NCI-H1048 (cell line): ENCODE data around the gene CHTF18.

Experiments used
- DNase-seq: peaks from one replicate; lab custom pipeline; 2025; lab: John Stamatoyannopoulos, UW

The CHTF18 gene

DNA sequence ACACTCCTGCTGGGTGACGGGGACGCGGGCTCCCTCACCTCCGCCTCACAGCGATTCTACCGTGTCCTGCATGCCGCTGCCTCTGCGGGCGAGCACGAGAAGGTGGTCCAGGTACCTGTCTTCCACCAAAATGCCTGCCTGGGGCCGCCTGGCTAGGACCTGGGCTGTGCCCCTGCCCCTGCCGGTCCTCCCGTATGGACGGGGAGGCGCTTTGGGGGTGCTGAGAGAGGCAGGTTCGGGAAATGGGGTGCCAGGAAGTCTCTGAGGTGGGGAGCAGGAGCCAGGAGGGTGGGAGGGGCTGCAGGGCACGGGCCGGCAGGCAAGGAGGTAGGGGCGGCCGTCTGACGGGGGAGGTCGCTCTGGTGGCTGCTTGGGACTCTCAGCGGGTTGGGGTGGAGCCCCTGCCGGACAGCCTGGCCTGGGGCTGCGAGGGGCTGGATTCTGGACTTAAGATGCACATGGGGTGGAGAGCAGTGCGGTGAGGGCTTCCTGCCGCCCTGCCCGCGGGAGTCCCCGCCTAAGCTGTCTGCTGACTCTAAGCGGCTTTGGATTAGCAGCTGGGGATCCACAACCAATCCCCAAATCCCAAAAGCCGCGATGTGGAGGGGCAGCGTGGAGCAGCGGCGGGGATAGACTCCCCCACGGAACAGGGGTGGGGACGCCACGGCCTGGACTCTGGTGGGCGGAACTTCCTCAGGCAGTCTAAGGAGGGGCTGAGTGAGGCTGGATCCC, 5.8 kb downstream of the CHTF18 start:
- no peak for DNase-seq

DNA sequence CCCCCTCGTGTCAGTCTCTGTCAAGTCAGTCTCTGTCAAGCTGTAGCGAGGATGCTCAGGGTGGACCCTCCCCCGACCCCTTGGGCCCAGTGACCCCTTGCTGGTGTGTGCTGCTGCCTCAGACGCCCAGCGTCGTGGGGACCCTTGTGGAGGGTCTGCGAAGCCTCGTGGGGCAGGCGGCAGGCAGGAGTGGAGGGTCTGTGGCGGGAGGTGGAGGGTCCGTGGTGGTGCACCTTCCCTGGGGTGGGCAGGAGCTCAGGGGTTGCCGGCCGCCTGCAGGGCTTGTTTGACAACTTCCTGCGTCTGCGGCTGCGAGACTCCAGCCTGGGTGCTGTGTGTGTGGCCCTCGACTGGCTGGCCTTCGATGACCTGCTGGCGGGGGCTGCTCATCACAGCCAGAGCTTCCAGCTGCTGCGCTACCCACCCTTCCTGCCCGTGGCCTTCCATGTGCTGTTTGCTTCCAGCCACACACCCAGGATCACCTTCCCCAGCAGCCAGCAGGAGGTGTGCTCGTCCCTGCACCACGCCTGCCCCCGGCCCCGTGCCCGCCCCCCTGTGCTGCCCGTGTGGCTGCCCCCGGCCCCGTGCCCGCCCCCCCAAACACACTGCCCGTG, 6.5 kb downstream of the CHTF18 start:
- DNase-seq, result no peak

DNA sequence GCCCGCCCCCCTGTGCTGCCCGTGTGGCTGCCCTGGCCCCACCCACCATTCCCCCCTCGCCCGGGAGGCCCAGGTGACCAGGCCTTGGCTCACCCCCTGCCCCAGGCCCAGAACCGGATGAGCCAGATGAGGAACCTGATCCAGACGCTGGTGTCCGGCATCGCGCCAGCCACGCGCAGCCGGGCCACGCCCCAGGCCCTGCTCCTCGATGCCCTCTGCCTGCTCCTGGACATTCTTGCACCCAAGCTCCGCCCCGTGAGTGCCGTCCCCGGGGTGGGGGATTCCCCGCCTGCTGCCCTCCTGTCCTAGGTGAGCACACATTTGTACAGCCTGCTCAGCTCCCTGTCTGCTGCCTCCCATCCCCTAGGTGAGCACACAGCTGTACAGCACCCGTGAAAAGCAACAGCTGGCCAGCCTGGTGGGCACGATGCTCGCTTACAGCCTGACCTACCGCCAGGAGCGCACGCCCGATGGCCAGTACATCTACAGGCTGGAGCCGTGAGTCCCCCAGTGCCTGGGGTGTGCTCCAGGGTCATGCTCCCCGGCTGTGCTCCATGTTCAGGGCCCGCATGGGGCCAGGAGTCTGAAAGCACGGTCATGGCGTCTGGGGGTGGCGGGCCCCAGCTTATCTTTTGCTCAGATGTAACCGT, 7.3 kb downstream of the CHTF18 start:
- no peak for DNase-seq

DNA sequence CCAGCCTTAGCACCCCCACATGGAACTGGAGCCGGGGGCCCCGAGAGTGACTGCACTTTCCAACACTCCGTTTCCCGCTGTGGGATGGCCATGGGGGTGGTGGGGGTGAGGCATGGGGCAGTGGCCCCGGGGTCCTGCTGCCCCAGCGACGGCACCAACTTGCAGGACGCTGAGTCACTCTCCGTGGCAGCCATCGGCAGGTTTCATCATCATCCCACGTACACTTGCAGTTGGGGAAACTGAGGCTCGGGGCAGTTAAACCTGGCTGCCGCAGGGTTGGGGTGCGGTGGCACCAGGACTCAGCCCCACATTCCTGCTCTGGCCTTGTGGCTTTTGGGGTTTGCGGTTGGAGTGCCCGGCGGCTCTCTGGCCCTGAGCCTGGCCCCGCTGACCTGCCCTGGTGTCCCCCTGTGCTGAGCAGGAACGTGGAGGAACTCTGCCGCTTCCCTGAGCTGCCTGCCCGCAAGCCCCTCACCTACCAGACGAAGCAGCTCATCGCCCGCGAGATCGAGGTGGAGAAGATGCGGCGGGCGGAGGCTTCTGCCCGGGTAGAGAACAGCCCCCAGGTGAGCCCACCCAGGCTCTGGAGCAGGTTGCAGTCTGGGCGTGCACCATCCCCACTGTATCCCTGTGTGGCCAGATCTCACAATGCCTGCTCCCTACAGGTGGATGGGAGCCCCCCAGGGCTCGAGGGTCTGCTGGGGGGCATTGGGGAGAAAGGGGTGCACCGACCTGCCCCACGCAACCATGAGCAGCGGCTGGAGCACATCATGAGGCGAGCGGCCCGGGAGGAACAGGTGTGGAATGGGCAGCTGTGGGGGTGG, 8.1 kb downstream of the CHTF18 start:
- no peak for DNase-seq

DNA sequence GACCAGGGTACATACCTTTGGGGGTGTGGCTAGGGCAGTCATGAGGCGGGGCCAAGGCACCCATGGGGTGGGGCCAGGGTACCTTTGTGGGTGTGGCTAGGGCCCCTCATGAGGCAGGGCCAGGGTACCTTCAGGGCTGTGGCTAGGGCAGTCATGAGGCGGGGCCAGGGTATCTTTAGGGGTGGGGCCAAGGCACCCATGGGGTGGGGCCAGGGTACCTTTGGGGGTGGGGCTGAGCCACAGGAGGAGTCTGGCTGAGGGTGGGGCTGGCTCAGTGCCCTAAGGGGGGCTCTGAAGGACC, 8.7 kb downstream of the CHTF18 start:
- no peak for DNase-seq

DNA sequence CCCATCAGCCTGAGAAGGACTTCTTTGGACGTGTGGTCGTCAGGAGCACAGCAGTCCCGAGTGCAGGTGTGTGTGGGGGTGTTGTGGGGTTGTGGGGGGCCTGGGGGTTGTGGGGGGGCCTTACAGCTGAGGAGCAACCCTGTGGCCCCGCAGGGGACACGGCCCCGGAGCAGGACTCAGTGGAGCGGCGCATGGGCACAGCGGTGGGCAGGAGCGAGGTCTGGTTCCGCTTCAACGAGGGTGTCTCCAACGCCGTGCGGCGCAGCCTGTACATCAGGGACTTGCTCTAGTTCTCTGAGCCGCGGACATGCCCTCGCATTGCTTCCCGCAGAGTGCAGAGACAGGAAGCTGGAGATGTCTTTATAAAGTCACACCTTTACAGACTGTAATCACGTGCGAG, 9.3 kb downstream of the CHTF18 start:
- no peak for DNase-seq

DNA sequence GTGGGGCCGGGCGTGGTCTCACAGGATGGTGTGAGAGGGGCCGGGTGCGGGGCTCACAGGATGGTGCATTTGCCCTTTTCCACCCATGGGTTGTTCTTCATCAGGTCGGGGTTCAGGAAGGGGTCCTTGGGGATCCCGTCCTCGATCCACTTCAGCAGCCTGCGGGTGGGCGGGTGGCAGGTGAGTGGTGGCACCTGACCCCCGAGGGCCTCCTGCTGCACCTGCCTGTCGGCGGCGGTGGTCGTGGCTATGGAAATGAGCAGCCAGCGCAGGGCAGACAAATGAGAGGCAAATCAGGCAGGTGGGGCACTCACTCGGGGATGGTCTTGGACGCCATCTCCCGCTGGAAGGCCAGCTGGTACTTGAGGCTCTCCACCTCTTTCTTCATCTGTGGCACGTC, 10.2 kb downstream of the CHTF18 start:
- no peak for DNase-seq

DNA sequence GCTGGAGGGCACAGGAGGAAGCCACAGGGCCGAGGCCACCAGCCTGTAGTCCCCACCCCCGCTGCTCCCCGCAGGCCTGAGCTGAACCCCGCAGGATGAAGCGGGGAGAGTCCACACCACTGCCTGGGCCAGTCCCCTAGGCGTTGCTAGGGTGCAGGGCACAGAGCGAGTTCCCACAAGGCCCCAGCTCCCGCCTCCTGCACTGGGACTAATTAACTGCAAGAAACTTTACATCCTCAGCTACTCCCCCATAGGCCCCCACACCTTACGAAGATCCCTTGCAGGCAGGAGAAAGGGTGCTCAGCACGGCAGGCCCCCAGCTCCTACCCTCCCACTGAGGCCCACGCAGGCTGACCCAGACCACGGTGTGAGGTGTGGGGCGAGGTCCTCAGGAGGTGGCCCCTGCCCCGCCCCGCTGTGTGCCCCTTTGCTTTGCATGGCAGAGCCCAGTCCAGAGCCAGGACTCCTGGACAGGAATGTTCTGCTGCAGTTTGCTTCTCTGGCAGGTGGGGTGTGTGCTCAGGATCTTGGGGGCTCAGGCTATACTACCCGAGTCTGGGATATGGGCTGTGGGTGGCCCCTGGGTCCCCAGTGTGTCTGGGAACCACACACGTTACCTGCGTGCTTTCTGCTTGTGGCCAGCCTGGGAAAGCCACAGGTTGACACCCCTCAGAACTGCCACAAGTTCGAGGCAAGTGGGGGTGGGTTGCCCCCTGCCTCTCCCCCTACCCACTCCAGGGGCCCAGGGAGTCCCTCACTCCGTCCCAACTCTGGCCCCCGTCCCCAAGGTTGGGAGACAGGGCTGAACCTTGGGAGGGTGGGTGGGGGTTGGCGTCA, 10.9 kb downstream of the CHTF18 start:
- DNase-seq, result no peak

DNA sequence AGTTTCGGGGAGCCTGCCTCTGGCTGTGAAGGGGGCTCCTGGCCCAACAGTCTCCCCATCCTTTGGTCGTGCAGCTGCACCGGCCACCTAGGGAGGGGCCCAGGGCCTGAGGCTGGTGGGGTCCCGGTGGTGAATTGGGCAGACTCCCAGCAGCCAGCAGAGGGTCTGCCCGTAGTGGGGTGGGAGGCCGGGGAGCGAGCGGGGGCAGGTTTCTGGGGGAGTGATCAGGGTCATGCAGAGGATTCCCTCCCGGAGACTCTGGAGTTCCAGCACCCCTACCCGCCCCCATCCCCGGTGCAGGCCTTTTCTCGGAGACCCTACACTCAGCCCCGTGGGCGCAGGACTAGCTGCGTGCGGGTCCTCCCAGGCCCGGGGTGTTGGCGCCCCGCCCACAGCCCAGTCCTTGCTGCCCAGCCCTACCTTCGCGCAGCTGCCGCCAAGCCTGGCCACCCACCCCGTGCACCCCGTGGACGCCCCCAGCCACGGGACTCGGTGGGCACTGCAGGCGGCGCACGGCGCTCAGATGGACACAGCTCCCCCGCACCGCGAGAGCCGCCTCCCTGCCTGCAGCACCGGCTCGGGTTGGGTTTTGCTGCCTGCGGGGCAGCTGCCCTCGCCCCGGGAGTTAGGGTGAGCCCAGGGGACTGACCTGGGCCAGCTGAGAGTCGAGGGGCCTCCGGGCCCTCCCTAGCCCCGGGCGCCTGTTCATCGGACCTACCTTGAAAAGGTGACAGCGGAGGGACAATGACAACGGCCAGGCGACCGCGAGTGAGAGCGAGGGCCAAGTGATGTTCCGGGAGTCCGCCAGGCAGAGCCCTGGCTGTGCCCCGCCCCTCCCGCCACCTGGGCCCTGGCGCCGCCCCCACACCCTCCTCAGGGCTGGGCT, 11.8 kb downstream of the CHTF18 start, which contains the start of gene GNG13:
GNG13 (minus strand) TSS at position 787 of the 886 bp plus-strand sequence. CDS start 1,657 bp downstream, outside the sequence.
- no peak for DNase-seq

DNA sequence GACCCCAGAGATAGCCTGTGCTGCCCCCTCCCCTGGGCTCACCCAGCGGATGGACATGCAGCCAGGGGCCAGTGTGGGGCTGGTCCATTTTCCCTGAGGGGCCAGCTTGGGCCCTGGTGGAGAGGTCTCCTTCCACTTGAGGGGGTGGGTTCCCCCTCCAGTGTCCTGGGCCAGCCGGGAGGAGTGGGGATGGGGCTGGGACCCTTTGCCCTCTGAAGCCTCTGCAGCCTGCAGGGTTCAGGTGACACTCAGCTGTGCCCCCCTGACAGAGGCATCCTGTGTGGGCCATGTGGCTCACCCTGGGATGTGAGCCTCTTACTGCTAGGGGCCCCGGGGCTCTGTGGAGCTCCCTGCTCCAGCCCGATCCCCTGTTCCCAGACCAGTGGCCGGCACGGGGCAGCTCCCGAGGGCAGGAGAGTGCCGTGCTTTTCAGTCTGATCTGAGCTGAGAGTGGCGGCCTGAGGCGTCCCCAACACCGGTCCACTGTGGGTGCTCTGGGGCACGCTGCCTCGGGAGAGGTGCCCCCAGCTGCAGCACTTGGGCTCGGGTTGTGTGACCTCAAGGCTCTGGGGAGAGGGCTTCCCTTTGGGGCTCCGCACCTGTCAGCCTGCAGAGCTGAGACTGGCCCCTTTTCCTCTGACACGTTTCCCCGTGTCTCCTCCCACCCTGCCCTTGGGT, 12.6 kb downstream of the CHTF18 start:
- DNase-seq, result no peak

DNA sequence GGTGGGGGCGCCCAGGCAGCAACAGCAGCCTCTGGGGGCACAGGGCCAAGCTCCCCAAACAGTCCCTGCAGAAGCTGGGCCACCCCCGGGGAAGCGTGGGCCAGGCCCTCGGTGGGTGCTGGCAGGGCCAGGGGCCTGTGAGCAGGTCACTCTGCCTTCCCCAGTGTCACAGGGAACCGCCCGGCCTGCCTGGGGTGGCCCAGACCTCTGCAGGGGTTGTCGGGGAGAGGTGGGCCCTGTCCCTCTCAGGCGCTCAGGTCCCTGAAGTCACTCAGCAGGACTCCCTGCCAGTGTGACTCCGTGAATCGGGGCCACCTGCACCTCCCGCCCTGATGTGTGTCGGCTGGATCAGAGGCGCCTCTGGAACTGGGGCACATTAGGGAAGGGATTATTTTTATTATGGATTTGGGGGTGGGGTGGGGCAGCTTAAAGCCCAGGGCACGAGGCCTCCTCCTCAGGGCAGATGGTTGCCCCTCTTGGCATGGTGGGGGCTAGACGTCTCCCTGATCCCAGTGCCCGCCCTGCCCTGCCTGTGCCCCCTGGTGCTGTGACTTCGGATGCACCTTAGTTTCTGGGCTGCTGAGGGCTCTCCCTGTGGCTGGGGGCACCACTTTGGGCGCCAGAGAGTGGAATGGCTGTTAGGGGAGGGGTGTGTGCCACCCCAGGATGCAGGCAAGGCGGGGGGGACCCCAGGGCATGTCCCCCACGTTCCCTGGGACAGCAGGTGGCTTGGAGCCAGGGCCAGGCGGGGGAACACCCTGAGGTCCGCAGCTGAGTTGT, 13.4 kb downstream of the CHTF18 start:
- DNase-seq, result no peak

DNA sequence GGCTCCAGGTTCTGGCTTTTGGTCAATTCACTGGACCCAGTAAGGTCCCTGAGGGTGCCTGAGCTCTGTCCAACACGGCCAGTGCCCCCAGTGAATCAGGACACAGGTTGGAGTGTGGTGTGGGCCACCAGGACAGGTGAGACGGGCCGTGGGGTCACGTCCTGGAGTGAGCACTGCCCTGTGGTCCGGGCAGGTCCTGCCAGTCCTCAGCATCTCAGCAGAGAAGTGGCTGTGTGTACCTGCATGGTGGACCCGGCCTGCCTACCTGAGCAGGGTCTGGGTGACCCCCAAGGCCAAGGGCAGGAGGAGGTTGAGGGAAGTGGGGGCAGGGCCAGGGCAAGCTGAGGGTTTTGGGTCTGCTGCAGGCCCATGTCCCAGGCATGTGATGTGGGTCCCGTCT, 14.0 kb downstream of the CHTF18 start:
- no peak for DNase-seq

DNA sequence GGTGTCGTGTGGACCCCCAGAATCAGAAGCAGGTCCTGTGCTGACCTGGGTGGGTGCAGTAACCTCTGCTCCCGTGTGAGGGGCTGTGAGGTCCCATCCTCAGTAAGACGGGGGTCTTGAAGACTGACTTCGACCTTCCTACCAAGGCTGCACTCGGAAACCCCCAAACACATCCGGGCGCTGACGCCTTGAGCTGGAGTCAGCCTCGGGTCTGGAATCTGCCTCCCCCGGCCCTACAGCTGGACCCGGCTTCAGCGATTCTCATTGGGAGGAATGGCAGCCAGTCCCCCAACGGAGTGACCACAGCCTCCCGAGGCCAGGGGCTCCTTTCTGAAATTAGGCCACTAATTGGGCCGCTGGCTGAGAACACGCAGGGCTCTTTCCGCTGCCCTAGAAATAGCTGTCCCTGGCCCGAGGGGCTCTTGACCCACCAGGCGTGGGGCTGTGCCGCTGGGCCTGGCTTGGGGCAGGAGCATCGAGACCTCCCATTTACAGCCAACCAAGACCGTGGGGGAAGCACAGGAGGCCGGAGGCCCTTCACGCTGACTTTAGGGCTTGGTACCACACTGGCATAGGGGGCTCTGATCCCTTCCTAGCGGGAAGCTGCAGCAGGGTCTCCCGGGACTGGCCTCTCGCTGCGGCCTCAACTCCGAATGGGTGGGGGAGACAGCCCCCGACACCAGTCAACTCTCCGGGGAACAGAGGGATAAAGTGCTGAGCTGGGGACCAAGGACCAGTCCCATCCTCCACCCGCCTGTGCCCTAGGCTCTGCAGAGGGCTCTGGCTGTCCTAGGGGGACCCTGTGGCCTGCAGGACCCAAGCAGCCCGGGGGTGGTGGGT, 14.7 kb downstream of the CHTF18 start:
- no peak for DNase-seq

DNA sequence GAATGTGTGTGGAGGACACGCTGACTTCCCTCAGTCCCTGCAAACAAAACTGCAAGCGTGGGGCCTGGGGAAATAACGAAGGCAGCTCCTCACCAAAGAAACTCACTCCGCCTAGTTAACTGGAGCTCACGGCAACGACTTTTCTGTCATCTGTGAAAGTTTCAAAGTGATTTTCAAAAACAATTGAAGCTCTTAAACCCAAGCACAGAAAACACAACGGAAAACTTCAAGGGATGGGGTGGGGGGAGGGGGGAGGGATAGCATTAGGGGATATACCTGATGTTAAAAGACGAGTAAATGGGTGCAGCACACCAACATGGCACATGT, 15.3 kb downstream of the CHTF18 start:
- no peak for DNase-seq

DNA sequence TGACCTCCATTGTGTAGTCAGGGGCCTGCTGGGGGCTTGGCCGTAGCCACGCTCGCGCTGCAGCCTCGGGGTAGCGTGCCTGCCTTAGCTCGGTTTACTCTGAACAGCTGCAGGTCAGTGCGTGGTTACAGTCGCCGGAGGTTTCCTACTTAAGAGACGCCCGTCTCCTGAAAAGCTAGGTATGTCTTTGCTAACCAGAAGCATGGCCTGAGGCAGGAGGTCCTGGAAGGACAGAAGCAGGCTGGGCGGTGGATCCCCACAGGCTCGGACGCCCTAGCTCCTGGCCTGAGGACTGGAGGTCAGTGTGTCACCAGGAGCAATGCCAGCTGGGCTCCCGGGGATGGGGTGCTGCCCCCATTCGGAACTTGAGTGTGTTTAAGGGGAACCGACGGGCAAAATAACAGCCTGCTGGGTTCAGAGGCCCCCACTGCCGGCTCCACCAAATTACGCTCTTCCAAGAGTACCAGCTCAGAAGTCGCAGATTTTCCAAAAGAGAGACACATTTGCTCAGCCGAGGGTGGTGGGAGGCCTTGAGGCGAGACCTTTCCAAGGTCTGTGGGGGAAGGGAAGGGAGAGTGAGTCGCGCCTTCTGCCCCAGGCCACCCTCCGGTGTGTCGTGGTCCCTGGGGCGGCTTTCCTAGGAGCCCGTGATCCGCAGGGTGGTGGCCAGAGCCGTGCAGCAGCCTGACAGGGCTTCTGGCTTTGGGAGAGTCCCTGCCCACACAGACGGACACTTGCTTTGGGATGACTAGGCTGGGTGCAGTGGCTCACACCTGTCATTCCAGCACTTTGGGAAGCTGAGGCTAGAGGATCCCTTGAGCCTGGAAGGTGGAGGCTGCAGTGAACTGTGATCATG, 16.0 kb downstream of the CHTF18 start:
- no peak for DNase-seq

DNA sequence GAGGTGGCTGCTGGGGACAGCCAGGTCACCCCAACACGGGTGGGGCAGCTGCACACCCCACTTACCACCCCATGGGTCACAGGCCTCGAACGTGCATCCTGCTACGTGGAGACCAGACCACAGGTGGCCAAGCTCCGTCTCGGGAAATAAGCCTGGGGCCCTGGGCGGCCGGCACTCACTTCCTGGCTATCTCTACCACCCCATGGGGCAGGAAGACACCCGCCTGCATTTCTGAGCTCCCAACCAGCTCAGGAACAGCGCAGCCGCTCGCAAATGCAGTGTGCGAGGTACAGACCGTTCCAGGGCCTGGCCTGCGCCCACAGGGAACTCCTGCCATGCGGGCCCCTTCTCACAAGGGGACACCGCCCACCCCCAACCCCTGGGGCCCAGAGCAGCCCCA, 17.1 kb downstream of the CHTF18 start:
- no peak for DNase-seq

DNA sequence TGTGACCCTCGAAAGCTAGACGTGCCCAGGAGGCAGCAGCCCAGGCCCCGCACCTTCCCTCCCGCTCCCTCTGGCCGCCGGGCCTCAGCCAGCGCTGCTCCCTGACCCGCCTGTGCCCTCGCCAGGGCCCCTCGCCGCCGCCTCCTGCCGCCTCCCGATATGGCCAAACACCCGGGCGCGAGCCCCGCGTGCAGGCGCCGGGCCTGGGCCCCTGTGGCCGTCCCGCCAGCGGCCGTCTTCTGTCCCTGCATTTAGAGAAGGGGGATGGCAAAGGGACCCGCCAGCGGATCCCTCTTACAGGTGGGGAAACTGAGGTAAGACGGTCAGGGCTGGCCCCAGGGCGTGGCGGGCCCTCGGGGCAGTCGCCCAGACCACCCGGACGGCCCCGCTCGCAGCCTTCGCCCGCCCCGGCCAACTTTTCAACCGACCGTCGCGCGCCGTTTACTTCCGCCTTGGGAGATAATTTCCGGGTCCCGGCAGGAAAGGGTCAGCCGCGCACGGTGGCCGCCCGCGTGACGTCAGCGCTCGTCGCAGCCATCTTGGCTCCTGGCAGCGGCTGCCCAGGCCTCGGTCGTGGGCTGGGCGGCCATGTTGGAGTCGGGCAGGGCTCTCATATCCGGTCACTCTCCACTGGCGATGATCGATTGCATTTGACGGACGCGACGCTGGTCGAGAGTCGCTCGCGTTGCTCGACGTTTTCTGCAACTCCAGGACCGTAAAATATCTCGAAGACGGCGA, 19.1 kb downstream of the CHTF18 start:
- peak; percentile 12 for DNase-seq
